DND-41 (cell line): ENCODE measurements around the gene RPS14.

ENCODE experiments used
- ATAC-seq: fragments of 200-7000 bp; cut with Tn5 transposase; 3 replicates; pipeline ENCODE4 v1.9.1; 2021; ENCODE audit warnings: low read depth; ENCODE audit not compliant: insufficient read depth
- DNase-seq: peaks from one replicate; pipeline ENCODE4 v3.0.0-alpha.2; 2020
- H2AFZ ChIP-seq: 2 replicates; pipeline ENCODE4 v1.6.0; 2012; ENCODE audit warnings: low read depth, low read length
- H3K27ac ChIP-seq: 2 replicates; pipeline ENCODE4 v1.5.1; 2012; ENCODE audit warnings: low read length, inconsistent platforms
- H3K27me3 ChIP-seq: fragments of 200-600 bp; sonication (generic); 2 replicates; pipeline ENCODE4 v1.6.0; 2012; ENCODE audit warnings: low read length, mild to moderate bottlenecking, inconsistent platforms; ENCODE audit not compliant: insufficient read depth, poor library complexity
- H3K36me3 ChIP-seq: 2 replicates; pipeline ENCODE4 v1.5.1; 2012; ENCODE audit warnings: low read length, inconsistent platforms; ENCODE audit not compliant: insufficient read depth
- H3K4me1 ChIP-seq: 2 replicates; pipeline ENCODE4 v1.5.1; 2012; ENCODE audit warnings: mild to moderate bottlenecking, low read length; ENCODE audit not compliant: insufficient read depth
- H3K4me2 ChIP-seq: 2 replicates; pipeline ENCODE4 v1.6.0; 2012; ENCODE audit warnings: mild to moderate bottlenecking, moderate library complexity, low read length, inconsistent platforms; ENCODE audit not compliant: insufficient read depth
- H3K4me3 ChIP-seq, 2 experiments: fragments of 200-600 bp in 1 of 2; shearing (Covaris generic) in 1 of 2; 2 replicates each; pipeline ENCODE4 v1.5.1; 2012 to 2016; ENCODE audit warnings: inconsistent platforms in 2 of 2, low read length in 2 of 2, mild to moderate bottlenecking in 2 of 2, low read depth in 1 of 2, moderate library complexity in 1 of 2
- H3K79me2 ChIP-seq: 2 replicates; pipeline ENCODE4 v1.6.0; 2012; ENCODE audit warnings: low read length, inconsistent platforms; ENCODE audit not compliant: insufficient read depth
- H3K9ac ChIP-seq: 2 replicates; pipeline ENCODE4 v1.6.0; 2012; ENCODE audit warnings: low read depth, mild to moderate bottlenecking, inconsistent platforms, low read length, moderate library complexity
- H3K9me3 ChIP-seq: 2 replicates; pipeline ENCODE4 v1.5.1; 2012; ENCODE audit warnings: low read length, moderate library complexity, mild to moderate bottlenecking, inconsistent platforms; ENCODE audit not compliant: insufficient read depth, severe bottlenecking
- H4K20me1 ChIP-seq: 2 replicates; pipeline ENCODE4 v1.6.0; 2012; ENCODE audit warnings: low read length; ENCODE audit not compliant: insufficient read depth
- CTCF ChIP-seq: IDR thresholded peaks from 2 replicates; pipeline ENCODE4 v1.5.1; 2012; ENCODE audit warnings: borderline replicate concordance, low read length, moderate library complexity, mild to moderate bottlenecking; ENCODE audit not compliant: poor library complexity, severe bottlenecking; ENCODE audit errors: extremely low read depth
- EZH2 ChIP-seq: IDR thresholded peaks from 3 replicates; pipeline ENCODE4 v1.6.1; 2012; ENCODE audit warnings: borderline replicate concordance, low read depth, mild to moderate bottlenecking, moderate library complexity, low read length, inconsistent platforms; ENCODE audit not compliant: severe bottlenecking

RPS14 gene

GRCh38 chr5:150402901-150403342, 46.6 kb downstream of the RPS14 start:
- no peak for TF ChIP-seq CTCF
- no peak for TF ChIP-seq EZH2
- no peak for DNase-seq
- Histone ChIP-seq H3K4me2 (no peak overlapping the region), H3K9me3 (no peaks in the 10 kb centered on the region), H3K27me3 (no peaks in the 10 kb centered on the region), H3K4me3 (no peak overlapping the region), H4K20me1 (peaks cover 2% of the 10 kb centered on the region; the same call in 1 of the 2 replicates), H3K79me2 (no peaks in the 10 kb centered on the region), H3K27ac (no peak overlapping the region), H3K9ac (no peak overlapping the region), H3K36me3 (peaks cover 40% of the 10 kb centered on the region), H3K4me1 (no peaks in the 10 kb centered on the region), H2AFZ (no peak overlapping the region)
- no peak for ATAC-seq

- H2AFZ ChIP-seq: no peak overlapping the region
- no peak overlapping the region for H3K4me3 ChIP-seq
- no peak for DNase-seq
Observed at GRCh38 chr5:150402229-150402773, 47.2 kb downstream of the RPS14 start.

GRCh38 chr5:150401376-150402228, 47.9 kb downstream of the RPS14 start:
- peaks cover 50% of the 10 kb centered on the region for H3K36me3 ChIP-seq
- H3K4me1 ChIP-seq: no peaks in the 10 kb centered on the region
- ATAC-seq (no peak), DNase-seq (no peak)
- H2AFZ ChIP-seq: no peak overlapping the region
- no peak overlapping the region for H3K4me2 ChIP-seq
- TF ChIP-seq CTCF (no peak), EZH2 (no peak)
- H3K27ac ChIP-seq: no peak overlapping the region
- no peaks in the 10 kb centered on the region for H3K9me3 ChIP-seq
- no peak overlapping the region for H3K9ac ChIP-seq
- no peaks in the 10 kb centered on the region for H3K79me2 ChIP-seq
- no peaks in the 10 kb centered on the region for H3K27me3 ChIP-seq
- peaks cover 2% of the 10 kb centered on the region; the same call in 1 of the 2 replicates for H4K20me1 ChIP-seq
- H3K4me3 ChIP-seq: no peak overlapping the region

More at GRCh38 chr5:150402229-150402773, 47.2 kb downstream of the RPS14 start:
- TF ChIP-seq CTCF: no peak
- no peak for TF ChIP-seq EZH2
- Histone ChIP-seq H3K9ac (no peak overlapping the region), H3K27me3 (no peaks in the 10 kb centered on the region), H3K4me1 (no peaks in the 10 kb centered on the region), H3K4me2 (no peak overlapping the region), H3K9me3 (no peaks in the 10 kb centered on the region), H4K20me1 (peaks cover 2% of the 10 kb centered on the region; the same call in 1 of the 2 replicates), H3K79me2 (no peaks in the 10 kb centered on the region), H3K27ac (no peak overlapping the region), H3K36me3 (peaks cover 46% of the 10 kb centered on the region)
- ATAC-seq: no peak
